Limb (tissue), 2 donors: ENCODE results near the gene RAB11FIP4.

Source experiments
- DNase-seq, 2 donors: peaks; one replicate each; pipeline ENCODE4 v3.0.0-alpha.2; 2016; ENCODE audit errors: extremely low spot score in 2 of 2

RAB11FIP4 gene

GRCh38 chr17:31457391-31458234 lies 66.1 kb downstream of the RAB11FIP4 start:
- no peak for DNase-seq

GRCh38 chr17:31458829-31459228 lies 67.4 kb downstream of the RAB11FIP4 start:
- no peak for DNase-seq

- DNase-seq = no peak
Measured at GRCh38 chr17:31459716-31460115, 68.2 kb downstream of the RAB11FIP4 start.

GRCh38 chr17:31460226-31460721 lies 68.8 kb downstream of the RAB11FIP4 start:
- DNase-seq = no peak

- DNase-seq = no peak
Measured at GRCh38 chr17:31461227-31461810, 69.8 kb downstream of the RAB11FIP4 start.

- no peak for DNase-seq
Measured at GRCh38 chr17:31462261-31462660, 70.8 kb downstream of the RAB11FIP4 start.

GRCh38 chr17:31466096-31466760 lies 74.8 kb downstream of the RAB11FIP4 start:
- DNase-seq = no peak

- DNase-seq = no peak
Measured at GRCh38 chr17:31467502-31468256, 76.2 kb downstream of the RAB11FIP4 start.

GRCh38 chr17:31469959-31470358 lies 78.5 kb downstream of the RAB11FIP4 start:
- no peak for DNase-seq

- DNase-seq = no peak
Measured at GRCh38 chr17:31470592-31470991, 79.1 kb downstream of the RAB11FIP4 start.

- DNase-seq = no peak
Measured at GRCh38 chr17:31472137-31472536, 80.7 kb downstream of the RAB11FIP4 start.

- DNase-seq = no peak
Measured at GRCh38 chr17:31475378-31476162, 84.1 kb downstream of the RAB11FIP4 start.

GRCh38 chr17:31476525-31477416 lies 85.3 kb downstream of the RAB11FIP4 start:
- DNase-seq = no peak

- no peak for DNase-seq
Measured at GRCh38 chr17:31477417-31478055, 86.1 kb downstream of the RAB11FIP4 start.

GRCh38 chr17:31479062-31479408 lies 87.6 kb downstream of the RAB11FIP4 start:
- DNase-seq = no peak

GRCh38 chr17:31479524-31479923 lies 88.0 kb downstream of the RAB11FIP4 start:
- DNase-seq = no peak

- no peak for DNase-seq
Measured at GRCh38 chr17:31480067-31480466, 88.6 kb downstream of the RAB11FIP4 start.

- no peak for DNase-seq
Measured at GRCh38 chr17:31480904-31481782, 89.7 kb downstream of the RAB11FIP4 start.

GRCh38 chr17:31481783-31482081 lies 90.3 kb downstream of the RAB11FIP4 start:
- DNase-seq = no peak
